ENCODE results near the gene BCL7A.
"Not testable (repeated sequence)": the region's sequence is repeated elsewhere in the genome, so short reads cannot be mapped to it uniquely, and the experiment has no call there.

Gene BCL7A

GRCh38 chr12:122021822-122022392 is at the start of gene BCL7A:
BCL7A (plus strand) TSS chr12:122021884; CDS start chr12:122022092, 208 bp downstream.
- peak; percentile 35 for DNase-seq (ENCODE audit: low read depth)

DNA sequence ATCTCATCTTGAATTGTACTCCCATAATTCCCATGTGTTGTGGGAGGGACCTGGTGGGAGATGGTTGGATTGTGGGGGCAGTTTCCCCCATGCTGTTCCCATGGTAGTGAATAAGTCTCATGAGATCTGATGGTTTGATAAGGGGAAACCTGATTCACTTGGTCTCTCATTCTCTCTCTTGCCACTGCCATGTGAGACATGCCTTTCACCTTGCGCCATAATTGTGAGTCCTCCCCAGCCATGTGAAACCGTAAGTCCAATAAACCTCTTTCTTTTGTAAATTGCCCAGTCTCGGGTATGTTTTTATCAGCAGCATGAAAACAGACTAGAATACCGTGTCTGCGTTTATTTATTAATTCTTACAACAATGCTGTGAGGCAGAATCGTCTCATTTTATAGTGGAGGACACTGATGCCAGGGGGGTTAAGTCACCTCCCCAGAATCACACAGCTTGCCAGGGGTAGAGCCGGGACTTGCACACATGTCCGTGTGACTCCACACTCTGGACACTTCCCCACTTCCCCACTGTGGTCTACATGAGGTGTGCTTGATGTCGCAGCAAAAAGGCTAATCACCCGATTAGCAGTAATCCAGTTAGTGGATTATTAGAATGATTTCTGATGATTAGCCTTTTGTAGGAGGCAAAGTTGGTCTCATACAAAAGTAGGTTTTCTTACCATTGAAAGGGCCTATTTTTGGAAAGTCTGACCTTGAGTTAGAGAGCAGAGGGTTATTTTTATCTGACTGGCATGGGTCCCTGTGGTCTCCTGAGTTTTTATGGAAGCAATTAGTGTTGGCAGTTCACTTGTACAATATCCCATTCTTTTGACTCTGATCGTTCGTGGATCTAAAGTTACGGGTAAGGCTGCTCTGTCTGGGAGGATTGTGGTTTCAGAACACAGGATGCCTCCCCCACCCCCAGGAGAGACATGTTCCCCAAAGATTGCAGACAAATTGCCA is 47.4 kb upstream of the BCL7A start:
- no peak for DNase-seq (ENCODE audit: low read depth)

DNA sequence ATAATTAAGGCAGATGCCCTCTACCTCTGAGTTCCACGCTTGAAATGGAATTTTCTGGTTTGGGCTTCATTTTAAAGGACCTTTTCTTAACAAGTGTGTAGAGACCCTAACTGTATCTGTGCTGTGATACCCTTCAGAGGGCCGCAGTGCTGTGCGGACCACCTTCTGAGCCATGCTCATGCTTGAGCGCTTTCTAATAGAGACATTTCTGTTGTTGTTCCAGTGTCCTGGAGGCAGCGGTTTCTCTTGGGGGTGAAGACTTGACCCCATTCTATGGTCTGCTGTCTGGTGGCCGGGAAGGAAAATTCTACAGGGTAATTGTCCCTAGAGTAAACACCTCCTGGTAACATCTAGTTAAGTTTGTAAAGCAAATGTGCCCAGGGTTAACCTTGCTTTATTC is 46.7 kb upstream of the BCL7A start:
- no peak for DNase-seq (ENCODE audit: low read depth)

DNA sequence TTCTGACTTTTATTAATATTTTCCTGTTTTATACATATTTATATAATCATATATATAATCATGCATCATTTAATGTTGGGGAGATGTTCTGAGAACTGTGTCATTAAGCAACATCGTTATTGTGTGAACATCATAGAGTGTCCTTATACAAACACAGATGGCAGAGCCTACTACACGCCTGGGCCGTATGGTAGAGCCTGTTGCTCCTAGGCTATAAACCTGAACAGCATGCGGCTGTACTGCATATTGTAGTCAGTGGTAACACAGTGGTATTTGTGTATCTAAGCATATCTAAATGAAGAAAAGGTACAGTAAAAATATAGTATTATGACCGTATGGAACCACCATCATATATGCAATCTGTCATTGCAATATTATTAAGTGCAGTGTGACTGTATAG is 44.7 kb upstream of the BCL7A start:
- DNase-seq (ENCODE audit: low read depth), result no peak

DNA sequence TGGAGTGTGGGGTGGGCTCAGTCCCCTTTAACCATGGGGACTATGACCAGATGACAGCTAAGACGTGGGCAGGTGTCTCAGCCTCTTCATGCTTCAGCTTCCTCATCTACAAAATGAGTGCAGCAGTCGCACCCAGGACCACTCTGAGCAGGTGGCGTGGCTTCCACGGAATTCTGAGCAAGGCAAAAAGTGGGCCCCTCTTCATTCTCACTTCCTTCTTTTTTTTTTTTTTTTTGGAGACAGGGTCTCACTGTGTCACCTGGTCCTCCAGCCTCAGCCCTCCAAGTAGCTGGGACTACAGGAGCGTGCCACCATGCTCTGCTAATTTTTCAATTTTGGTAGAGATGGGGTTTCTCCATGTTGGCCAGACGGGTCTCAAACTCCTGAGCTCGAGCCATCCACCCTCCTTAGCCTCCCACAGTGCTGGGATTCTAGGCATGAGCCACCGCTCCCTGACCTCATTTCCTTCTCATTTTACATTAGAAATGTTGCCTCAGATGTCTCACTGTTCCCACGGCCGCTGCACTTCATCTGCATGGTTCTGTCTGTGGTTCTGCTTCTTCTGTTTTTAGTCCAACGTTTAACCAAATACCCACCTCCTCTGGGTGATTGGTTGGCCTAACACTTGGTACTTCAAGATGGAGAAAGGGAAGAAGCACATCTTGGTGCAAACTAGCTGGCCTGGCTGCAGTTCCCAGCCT is 41.3 kb upstream of the BCL7A start:
- no peak for DNase-seq (ENCODE audit: low read depth)

- no peak for DNase-seq (ENCODE audit: low read depth)
These were observed 40.8 kb upstream of the BCL7A start for GRCh38 chr12:121980892-121981272.

- DNase-seq (ENCODE audit: low read depth), result no peak
These were observed 40.2 kb upstream of the BCL7A start for GRCh38 chr12:121981456-121981855.

DNA sequence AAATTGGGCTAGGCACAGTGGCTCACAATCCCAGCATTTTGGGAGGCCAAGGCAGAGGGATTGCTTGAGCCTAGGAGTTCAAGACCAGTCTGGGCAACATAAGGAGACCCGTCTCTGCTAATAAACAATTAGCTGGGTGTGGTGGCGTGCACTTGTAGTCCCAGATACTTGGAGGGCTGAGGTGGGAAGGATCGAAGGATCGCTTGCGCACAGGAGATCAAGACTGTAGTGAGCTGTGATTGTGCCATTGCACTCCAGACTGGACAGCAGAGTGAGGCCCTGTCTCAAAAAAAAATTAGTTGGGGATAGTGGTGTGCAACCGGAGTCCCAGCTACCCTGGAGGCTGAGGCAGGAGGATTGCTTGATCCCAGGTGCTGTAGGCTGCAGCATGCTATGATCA is 38.7 kb upstream of the BCL7A start:
- no peak for DNase-seq (ENCODE audit: low read depth)

DNA sequence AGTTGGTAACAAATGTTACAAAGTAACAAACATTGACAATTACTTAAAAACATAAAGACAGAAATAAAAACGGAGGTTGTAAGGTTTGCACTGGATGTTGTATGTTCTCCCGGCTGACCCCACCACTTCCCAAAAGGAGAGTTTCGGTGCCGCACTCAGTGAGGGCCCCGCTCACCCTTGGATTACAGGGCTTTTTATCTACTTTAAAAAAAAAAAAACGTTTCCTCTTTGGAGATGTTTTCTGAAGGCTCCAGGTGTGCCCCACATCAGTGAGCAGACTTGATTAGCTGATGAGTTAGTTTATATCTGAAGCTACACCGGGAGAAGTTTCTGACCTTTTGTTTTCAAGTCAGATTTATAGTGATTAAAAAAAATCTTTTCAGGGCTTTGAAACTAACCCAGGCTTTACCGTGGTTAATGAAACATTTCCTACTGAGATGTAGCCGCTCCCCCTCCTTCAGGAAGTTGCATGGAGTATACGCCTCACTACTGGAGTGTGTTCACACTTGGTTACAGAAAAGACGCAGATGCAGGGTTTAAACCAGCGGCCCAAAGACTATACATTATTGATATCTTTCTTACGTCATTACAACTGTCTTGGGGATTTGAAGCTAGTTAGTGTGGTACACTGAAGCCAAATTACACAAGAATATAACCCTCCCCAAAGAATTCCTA is 38.0 kb upstream of the BCL7A start:
- no peak for DNase-seq (ENCODE audit: low read depth)

DNA sequence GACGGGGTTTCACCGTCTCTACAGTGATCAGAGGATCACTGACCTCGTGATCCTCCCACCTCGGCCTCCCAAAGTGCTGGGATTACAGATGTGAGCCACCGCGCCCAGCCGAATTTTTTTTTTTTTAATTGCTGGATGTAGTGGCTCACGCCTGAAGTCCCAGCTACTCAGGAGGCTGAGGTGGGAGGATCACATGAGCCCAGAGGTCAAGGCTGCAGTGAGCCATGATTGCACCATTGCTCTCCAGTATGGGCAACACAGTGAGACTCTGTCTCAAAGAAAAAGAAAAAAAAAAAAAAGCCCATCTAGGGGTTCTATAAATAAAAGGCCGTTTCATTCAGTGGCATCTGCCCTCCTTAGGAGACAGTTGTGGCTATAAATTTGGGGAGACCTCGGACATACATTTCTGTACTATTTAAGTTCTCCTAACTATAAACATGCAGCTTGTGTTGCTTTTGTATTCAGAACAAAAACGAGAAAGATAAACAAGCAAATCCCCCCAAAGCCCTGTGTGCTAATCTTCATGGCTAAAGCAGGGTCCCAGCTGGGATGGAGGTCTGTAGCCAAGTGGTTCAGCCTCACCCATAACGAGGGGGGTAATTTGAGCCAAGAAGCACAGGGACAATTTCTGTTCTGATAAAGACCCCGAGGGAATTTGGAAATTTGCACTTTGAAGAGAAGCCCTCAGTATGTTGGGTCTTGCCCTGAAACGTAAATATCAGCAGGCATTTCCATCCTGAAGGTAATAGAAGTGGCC is 35.0 kb upstream of the BCL7A start:
- DNase-seq (ENCODE audit: low read depth), result no peak

GRCh38 chr12:121988519-121988918 is 33.2 kb upstream of the BCL7A start:
- DNase-seq (ENCODE audit: low read depth), result not testable (repeated sequence)

- DNase-seq (ENCODE audit: low read depth), result no peak
These were observed 32.2 kb upstream of the BCL7A start for GRCh38 chr12:121989276-121990113.

- DNase-seq (ENCODE audit: low read depth), result no peak
These were observed 31.5 kb upstream of the BCL7A start for GRCh38 chr12:121990114-121990647.

- no peak for DNase-seq (ENCODE audit: low read depth)
These were observed 30.7 kb upstream of the BCL7A start for GRCh38 chr12:121990692-121991603.

- DNase-seq (ENCODE audit: low read depth), result peak; percentile 15
These were observed 29.4 kb upstream of the BCL7A start for GRCh38 chr12:121992059-121992879.

DNA sequence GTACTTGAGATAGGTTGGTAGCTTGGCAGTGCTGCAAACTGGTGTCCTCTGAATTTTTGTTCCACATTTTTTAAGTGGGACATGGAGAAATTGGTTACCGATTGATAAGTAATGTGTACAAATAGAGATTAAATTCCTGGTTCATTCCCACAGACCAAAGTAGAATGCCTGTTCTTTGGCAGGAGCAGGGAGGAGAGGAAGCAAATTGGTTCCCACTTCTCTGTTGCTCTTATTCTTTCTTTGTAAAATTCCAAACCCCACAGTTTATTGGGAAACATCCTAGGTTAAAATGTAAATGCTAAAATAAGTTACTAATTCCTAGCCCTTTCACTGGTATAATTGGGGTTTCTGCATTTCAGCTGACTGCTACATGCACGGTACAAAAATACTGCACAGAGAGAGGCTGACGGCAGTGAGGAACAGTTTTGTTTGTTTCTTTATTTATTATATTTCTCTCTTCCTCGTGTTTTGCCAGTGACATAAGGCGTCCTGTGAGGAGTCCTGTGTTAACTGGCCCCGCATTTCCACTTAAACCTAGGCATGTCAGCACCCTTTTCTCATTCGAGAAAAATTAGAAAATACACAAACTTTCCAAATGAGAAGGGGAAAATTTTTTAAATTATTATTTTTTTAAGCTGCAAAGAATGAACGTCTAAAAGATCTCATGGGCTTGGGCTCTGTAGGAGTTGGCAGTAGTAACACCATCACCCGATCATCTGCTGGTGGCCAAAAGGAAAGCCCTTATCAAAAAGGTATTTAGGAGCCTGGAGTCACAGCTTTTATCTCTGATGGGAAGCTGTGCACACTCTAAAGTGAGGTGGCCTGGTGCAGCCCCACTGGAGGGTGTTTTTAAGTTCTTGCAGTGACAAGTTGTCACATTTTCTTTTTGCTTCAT is 25.4 kb upstream of the BCL7A start:
- DNase-seq (ENCODE audit: low read depth), result no peak

DNA sequence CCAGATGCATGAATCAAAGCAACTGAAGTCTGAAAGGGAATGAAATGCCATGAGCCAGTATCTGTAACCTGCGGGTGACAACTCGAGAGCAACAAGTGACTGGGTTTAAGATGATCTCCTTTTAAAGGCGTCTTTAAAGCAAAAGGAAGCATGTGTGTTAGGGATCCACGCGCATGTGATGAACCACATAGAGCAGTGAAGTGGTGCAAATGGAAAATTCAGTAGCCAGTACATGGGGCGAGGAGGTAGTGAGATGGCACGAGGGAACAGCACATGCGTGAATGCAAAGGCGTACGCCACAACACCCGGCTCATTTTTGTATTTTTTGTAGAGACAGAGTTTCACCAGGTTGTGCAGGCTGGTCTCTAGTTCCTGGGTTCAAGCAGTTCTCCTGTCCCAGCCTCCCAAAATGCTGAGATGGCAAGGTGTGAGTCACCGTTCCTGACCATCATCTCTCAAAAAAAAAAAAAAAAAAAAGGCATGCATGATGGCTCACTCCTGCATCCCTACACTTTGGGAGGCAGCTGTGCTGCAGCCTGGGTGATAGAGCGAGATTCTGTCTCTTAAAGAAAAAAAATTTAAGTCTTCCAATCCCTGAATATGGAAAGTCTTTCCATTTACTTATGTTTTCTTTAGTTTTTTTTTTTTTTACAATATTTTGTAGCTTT is 24.6 kb upstream of the BCL7A start:
- no peak for DNase-seq (ENCODE audit: low read depth)

All from stimulated activated CD8-positive, alpha-beta memory T cell treated with anti-CD3 and anti-CD28 coated beads, Interleukin-12 subunit alpha, Interleukin-12 subunit beta, amount 100 ng/mL, for 4 hours (primary cell).